Raji (cell line): ENCODE measurements around the gene PEBP1.

ENCODE experiments used
- POLR2A ChIP-seq: IDR thresholded peaks from 2 replicates; pipeline ENCODE4 v1.6.1; 2011; ENCODE audit warnings: low read depth, low read length, control low read depth; ENCODE audit not compliant: insufficient read depth

Gene PEBP1

DNA sequence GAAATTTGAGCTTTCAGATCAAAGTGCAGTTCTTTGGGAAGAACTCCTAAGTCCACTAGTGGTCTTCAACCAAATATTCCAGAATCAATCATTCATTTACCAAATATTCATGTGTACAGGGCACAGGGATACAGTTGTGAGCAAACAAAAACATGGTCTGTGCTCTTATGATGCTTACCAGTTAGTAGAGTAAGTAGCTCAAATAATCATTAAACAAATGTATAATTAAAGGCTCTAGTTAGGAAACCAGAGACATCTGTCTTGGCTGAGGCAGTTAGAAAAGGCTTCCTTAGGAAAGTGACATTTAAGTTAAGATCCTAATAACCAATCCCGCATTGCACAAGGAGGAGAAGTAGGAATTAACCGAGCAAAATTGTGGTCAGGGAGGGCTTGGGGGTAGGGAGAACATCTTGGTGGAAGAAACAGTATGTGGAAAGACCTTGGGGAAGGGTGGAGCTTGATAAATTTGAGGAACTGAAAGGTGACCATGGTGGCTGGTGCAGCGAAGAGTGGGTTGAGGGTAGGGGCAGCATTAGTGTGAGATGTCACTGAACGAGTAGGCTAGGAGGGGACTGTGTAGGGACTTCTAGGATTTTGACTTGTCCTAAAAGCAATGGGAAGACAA, 40.0 kb downstream of the PEBP1 start:
- no peak for TF ChIP-seq POLR2A

DNA sequence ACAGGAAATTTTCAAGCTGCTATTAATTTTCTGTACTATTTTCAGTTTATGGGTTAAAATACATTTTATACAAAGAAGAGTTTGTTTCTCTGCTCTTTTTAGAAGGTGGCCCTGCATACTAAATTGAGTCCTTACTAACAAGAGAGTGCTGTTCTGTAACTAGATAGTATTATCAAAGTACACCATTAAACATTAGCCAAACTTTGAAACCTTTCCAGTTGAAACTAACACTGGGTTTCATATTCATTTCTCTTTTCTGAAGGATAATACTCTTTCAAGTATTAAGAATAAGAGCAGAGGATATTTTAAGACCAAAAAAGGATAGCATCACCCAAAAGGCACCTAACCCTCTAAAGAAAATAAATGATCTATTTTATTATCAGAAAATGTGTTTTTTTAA, 47.2 kb downstream of the PEBP1 start:
- no peak for TF ChIP-seq POLR2A

DNA sequence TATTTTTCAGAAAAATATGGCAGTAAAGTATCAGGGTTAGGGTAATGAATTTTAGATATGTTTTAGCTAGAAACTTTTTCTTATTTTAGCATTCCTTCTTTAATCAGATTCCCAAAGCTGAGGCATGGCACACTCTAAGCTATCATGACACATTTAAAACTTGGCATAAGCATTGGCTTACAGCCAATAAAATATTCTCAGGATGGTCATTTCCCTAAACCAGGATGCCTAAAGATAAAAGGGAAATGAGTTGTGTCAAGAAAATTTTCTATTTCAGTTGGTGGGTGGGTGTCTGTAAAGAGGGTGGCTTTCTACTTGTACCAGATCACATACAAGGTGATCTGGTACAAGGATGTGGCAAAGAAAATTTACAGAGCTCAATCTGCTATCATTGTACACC, 47.8 kb downstream of the PEBP1 start:
- TF ChIP-seq POLR2A: no peak

DNA sequence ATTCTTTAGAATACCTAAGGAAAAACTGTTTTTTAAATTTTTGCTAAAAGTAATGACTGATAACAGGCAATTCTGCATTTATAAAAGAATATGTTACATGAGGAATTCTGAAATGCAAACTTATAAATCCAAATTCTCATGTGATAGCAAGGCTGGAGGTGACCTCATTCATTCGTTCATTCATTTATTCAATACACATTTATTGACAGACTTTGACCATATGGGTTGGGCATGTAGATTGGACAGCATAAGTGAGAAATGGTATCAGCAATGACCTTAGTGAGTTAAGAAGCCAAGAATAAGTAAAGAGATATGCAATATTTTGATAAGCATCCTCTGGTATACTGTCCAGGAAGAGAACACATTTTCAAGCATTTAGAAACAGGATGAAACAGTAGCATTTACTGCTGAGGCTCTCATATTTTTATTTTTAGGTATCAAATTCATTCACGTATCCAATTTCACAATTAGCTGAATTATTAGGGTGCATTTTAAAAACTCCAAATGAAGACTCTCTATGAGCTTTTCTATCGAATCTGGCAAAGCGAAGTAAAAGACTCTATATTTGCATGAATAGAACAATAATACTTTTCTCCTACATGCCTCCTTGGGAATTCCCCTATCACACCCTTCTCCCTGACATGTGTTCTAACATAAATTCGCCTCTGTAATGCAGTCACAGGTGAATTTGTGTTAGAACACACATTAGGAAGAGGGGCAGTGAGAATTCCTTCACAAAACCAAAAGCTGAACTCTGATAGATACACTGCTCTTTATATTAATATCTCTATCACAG, 49.9 kb downstream of the PEBP1 start:
- TF ChIP-seq POLR2A: no peak

DNA sequence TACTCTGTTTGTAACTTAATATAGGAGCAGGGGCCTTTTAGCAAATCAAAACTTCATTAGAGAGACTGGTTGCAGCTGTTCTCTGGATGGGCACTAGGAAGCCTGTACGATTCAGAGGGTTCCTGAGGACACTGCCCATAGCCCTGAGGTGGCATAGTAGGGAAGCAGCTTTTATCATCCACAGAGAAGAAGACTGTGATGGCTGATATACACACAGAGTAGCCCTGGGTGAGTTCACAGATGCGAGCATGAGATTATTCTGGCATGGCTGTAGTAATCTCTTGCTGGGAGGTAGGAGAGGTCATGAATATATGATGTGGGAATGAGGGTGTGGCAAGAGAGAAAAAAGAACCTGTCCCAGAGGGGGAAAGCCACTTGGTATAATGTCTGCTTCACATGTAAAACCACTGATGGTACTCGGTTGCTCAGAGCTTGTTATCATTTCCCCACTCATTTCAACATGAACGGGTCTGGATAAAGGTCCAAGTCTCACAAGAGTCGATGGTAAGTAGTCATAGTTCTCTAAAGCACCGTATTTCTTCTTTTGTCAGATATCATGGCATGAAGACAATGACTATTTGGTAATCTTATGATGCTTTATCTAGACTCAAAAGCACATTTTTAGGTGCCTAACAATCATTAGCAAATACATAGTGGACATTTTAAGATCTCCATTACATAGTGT, 52.0 kb downstream of the PEBP1 start:
- TF ChIP-seq POLR2A: no peak

DNA sequence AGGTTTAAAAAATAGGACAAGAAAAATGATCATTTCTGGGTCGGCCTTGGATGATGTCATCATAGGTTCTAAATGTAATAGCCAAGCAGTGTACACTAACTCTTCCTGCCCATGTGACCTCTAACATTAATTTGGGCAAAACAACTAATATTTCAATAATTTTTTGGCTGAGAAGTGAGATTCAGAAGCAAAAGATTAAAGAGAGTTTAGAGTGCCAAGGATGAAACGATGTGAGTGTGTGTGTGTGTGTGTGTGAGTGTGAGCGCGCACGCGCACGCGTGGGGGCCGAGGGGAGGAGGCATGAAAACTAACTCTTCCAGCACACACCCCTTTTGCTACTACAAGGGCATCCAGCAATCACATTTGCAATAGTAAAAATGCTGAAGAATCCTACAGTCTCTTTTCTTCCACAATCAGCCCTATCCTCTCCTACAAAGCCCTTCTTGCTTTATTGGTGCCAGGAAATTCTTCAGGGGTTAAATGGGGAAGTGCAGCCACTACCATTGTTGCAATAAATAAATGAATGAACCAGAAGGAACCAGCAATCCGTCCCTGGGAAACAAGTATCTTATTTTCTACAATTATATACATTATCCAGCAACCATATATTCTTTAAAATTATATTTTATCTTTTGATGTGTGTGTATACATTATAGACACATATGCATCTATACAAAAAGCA, 52.9 kb downstream of the PEBP1 start:
- no peak for TF ChIP-seq POLR2A

DNA sequence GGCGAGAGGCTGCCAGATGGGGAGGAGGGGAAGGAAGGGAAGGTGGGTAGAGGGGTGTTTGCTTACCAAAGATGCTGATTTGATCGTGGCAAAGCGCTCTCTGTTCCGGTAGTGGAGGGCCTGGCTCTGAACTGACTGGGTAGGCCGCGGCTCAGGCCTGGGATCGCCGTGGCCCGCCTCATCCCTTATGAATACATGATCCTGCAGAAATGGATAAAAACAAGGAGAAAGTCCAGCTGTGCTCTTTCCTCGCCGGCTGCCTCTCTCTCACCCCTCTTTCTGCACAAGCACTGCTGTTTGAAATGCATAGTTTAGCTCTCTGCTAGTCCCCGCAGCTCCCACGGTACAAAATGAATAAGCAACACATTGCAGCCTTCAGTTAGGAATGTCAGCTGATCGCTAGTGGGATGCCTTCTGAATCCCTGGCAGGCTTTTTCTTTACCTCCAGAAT, 53.8 kb downstream of the PEBP1 start:
- TF ChIP-seq POLR2A: no peak

DNA sequence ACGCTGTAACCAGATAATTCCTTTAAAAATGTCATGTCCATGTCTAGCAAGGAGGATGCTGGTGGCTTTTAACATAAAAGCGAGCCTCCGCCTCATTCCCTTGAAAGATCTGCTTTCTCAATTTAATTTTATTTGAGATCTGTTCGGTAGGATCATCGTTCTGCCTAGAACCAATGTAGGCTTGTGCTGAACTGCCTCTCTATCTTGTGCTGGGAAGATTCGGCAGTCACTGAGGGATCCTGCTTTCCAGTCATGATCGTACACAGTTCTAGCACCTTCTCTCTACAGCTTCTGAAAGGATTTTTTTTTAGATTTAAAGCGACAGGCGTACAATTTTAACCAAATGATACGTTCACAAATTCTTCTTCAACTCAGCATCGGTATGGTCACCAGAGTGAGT, 54.3 kb downstream of the PEBP1 start:
- no peak for TF ChIP-seq POLR2A

DNA sequence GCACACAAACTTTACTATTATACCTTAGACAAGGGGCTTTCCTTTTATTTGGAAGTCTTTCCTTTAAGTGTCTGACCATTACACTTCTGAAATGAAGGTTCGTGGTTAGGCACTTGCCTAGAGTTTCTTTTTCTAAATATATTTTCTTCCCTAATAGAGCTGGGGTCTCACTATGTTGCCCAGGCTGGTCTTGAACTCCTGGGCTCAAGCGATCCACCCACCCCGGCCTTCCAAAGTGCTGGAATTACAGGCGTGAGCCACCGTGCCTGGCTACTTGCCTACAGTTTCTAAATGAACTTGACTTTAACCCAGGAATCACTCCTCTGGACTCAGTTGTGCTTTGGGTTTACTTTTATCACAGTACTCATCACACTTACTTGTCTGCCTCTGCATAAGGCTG, 57.6 kb downstream of the PEBP1 start:
- TF ChIP-seq POLR2A: no peak

DNA sequence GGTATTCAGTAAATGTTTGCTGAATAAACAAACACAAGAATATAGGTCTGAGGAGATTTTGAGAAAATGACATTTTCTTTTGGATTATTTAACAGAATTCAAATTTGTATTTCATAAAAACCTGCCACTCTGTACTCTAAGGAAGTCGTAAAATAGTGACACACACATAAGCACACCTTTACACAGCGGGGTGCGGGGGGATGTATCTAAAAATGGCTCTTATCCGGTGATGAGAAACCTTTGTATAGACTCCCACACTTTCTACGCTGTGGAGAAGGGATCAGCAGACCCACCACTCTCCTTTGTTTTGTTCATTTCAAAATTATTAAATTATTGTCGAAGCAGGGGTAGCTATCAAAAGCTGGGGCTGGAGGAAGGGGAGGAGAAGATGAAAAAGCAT, 58.0 kb downstream of the PEBP1 start:
- no peak for TF ChIP-seq POLR2A
